GM23248 (cell line): ENCODE data around the gene FSIP2.

Source experiments
- EZH2 ChIP-seq: fragments of 200-600 bp; sonication (generic); IDR thresholded peaks from 2 replicates; pipeline ENCODE4 v1.6.1; 2018; ENCODE audit warnings: antibody characterized with exemption, mild to moderate bottlenecking; ENCODE audit not compliant: insufficient read depth, poor library complexity, severe bottlenecking
- EZH2phosphoT487 ChIP-seq: fragments of 200-600 bp; sonication (generic); IDR thresholded peaks from 2 replicates; pipeline ENCODE4 v1.6.1; 2018; ENCODE audit warnings: antibody characterized with exemption, moderate library complexity, mild to moderate bottlenecking, low read depth; ENCODE audit not compliant: insufficient read depth

DNA sequence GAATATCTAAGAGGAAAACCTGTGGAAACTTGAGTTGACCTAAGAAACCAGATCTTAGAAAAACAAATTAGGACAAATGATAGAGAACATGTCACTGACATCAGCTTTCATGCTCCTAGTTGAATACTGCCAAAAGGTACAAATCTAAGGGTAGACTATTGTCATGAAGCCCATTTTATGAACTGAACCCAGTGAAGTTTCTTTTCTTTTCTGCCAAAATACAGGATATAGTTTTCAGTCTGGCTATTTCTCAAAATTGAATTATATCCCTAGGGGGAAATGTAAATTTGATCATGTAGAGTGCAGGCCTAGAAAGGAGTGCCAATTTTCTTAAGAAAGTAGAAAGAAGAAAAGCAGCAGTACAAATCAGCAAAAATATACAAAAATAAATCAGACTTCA is 46.6 kb downstream of the FSIP2 start:
- no peak for TF ChIP-seq EZH2
- no peak for TF ChIP-seq EZH2phosphoT487
